GM21360 (cell line): ENCODE measurements around the gene GRID2IP.
"Not testable (repeated sequence)": the region's sequence is repeated elsewhere in the genome, so short reads cannot be mapped to it uniquely, and the experiment has no call there.

Experiments
- ATAC-seq: cut with Tn5 transposase; IDR thresholded peaks from one replicate; pipeline ENCODE4 v1.9.1; 2021; ENCODE audit warnings: mild to moderate bottlenecking, moderate library complexity; ENCODE audit not compliant: unreplicated experiment

GRID2IP gene

GRCh38 chr7:6495597-6496262 is 55.5 kb downstream of the GRID2IP start:
- ATAC-seq, result no peak

GRCh38 chr7:6494365-6494764 is 56.9 kb downstream of the GRID2IP start:
- no peak for ATAC-seq

- no peak for ATAC-seq
Measured at GRCh38 chr7:6491194-6491593, 60.1 kb downstream of the GRID2IP start.

- ATAC-seq, result no peak
Measured at GRCh38 chr7:6489612-6490011, 61.6 kb downstream of the GRID2IP start.

GRCh38 chr7:6487184-6487545 is 64.1 kb downstream of the GRID2IP start:
- no peak for ATAC-seq

GRCh38 chr7:6486438-6487183 is 64.7 kb downstream of the GRID2IP start:
- no peak for ATAC-seq

GRCh38 chr7:6482743-6483119 is 68.5 kb downstream of the GRID2IP start:
- no peak for ATAC-seq

- ATAC-seq, result no peak
Measured at GRCh38 chr7:6482307-6482706, 69.0 kb downstream of the GRID2IP start.

- ATAC-seq, result no peak
Measured at GRCh38 chr7:6481445-6481844, 69.8 kb downstream of the GRID2IP start.

- no peak for ATAC-seq
Measured at GRCh38 chr7:6480323-6480660, 71.0 kb downstream of the GRID2IP start.

GRCh38 chr7:6479067-6479466 is 72.2 kb downstream of the GRID2IP start:
- no peak for ATAC-seq

- ATAC-seq, result no peak
Measured at GRCh38 chr7:6478186-6478585, 73.1 kb downstream of the GRID2IP start.

- ATAC-seq, result no peak
Measured at GRCh38 chr7:6477318-6477660, 74.0 kb downstream of the GRID2IP start.

- ATAC-seq, result no peak
Measured at GRCh38 chr7:6476596-6477317, 74.5 kb downstream of the GRID2IP start.

GRCh38 chr7:6475433-6476186 is 75.7 kb downstream of the GRID2IP start:
- ATAC-seq, result no peak

GRCh38 chr7:6465862-6466261 is 85.4 kb downstream of the GRID2IP start:
- ATAC-seq, result no peak

GRCh38 chr7:6463609-6464008 is 87.7 kb downstream of the GRID2IP start:
- ATAC-seq, result not testable (repeated sequence)

GRCh38 chr7:6461946-6462550 is 89.2 kb downstream of the GRID2IP start:
- ATAC-seq, result no peak

GRCh38 chr7:6460990-6461584 is 90.2 kb downstream of the GRID2IP start:
- ATAC-seq, result no peak

- no peak for ATAC-seq
Measured at GRCh38 chr7:6460303-6460702, 91.0 kb downstream of the GRID2IP start.

- ATAC-seq, result not testable (repeated sequence)
Measured at GRCh38 chr7:6458676-6459075, 92.6 kb downstream of the GRID2IP start.
